SK-N-SH treated with all-trans-retinoic acid at 6 μM for 48 hours (cell line): Measurements from ENCODE around the gene PCNP.
"Not testable (repeated sequence)": the region's sequence is repeated elsewhere in the genome, so short reads cannot be mapped to it uniquely, and the experiment has no call there.

Experiments
- ATAC-seq: fragments of 200-7000 bp; cut with Tn5 transposase; 3 replicates; pipeline ENCODE4 v1.9.1; 2020; ENCODE audit warnings: mild to moderate bottlenecking, moderate library complexity
- ARNTL ChIP-seq: fragments of 450-650 bp; formaldehyde crosslinking; IDR thresholded peaks from 2 replicates; pipeline ENCODE4 v1.5.0; 2020; ENCODE audit warnings: low read depth, mild to moderate bottlenecking, moderate library complexity, borderline replicate concordance
- BACH2 ChIP-seq: fragments of 250-450 bp; sonication (Bioruptor Pico); IDR thresholded peaks from 2 replicates; pipeline ENCODE4 v1.9.0; 2021; ENCODE audit warnings: mild to moderate bottlenecking, borderline replicate concordance
- CSDC2 ChIP-seq: fragments of 250-450 bp; sonication (Bioruptor Pico); IDR thresholded peaks from 2 replicates; pipeline ENCODE4 v1.5.0; 2020; ENCODE audit warnings: mild to moderate bottlenecking, moderate library complexity
- GLIS3 ChIP-seq: fragments of 250-450 bp; sonication (Bioruptor Pico); IDR thresholded peaks from 2 replicates; pipeline ENCODE4 v1.5.0; 2020; ENCODE audit warnings: mild to moderate bottlenecking, moderate library complexity
- ISL1 ChIP-seq: fragments of 250-450 bp; sonication (Bioruptor Pico); IDR thresholded peaks from 2 replicates; pipeline ENCODE4 v2.1.2; 2022; ENCODE audit warnings: mild to moderate bottlenecking, moderate library complexity
- OSR1 ChIP-seq: fragments of 250-450 bp; sonication (Bioruptor Pico); IDR thresholded peaks from 2 replicates; pipeline ENCODE4 v1.8.0; 2022; ENCODE audit warnings: moderate library complexity, mild to moderate bottlenecking, inconsistent platforms
- PPARA ChIP-seq: fragments of 250-450 bp; sonication (Bioruptor Pico); IDR thresholded peaks from 2 replicates; pipeline ENCODE4 v1.5.0; 2020; ENCODE audit warnings: mild to moderate bottlenecking, borderline replicate concordance
- TCF4 ChIP-seq: fragments of 250-450 bp; sonication (Bioruptor Pico); IDR thresholded peaks from 2 replicates; pipeline ENCODE4 v1.8.0; 2021; ENCODE audit warnings: mild to moderate bottlenecking, moderate library complexity, borderline replicate concordance
- ZC3H10 ChIP-seq: fragments of 250-450 bp; sonication (Bioruptor Pico); IDR thresholded peaks from 2 replicates; pipeline ENCODE4 v1.5.1; 2021; ENCODE audit warnings: mild to moderate bottlenecking, moderate library complexity
- ZFP3 ChIP-seq: fragments of 250-450 bp; sonication (Bioruptor Pico); IDR thresholded peaks from 2 replicates; pipeline ENCODE4 v1.5.0; 2020; ENCODE audit warnings: mild to moderate bottlenecking, moderate library complexity
- ZFP30 ChIP-seq: fragments of 450-650 bp; formaldehyde crosslinking; IDR thresholded peaks from 2 replicates; pipeline ENCODE4 v1.5.0; 2022; ENCODE audit warnings: mild to moderate bottlenecking, moderate library complexity
- ZNF565 ChIP-seq: fragments of 450-650 bp; formaldehyde crosslinking; conservative IDR thresholded peaks from 2 replicates; pipeline ENCODE4 v1.5.0; 2020; ENCODE audit warnings: low read depth, mild to moderate bottlenecking, moderate library complexity
- ZNF8 ChIP-seq: fragments of 450-650 bp; formaldehyde crosslinking; IDR thresholded peaks from 2 replicates; pipeline ENCODE4 v1.5.0; 2020; ENCODE audit warnings: mild to moderate bottlenecking, moderate library complexity
- TF ChIP-seq, protein P1 (sequence below): fragments of 250-450 bp; sonication (Bioruptor Pico); IDR thresholded peaks from 2 replicates; pipeline ENCODE4 v1.5.0; 2020; ENCODE audit warnings: mild to moderate bottlenecking, moderate library complexity
- TF ChIP-seq, protein P2 (sequence below): fragments of 250-450 bp; sonication (Bioruptor Pico); IDR thresholded peaks from 2 replicates; pipeline ENCODE4 v1.5.1; 2021; ENCODE audit warnings: mild to moderate bottlenecking, moderate library complexity
- TF ChIP-seq, protein P3 (sequence below): fragments of 250-450 bp; sonication (Bioruptor Pico); IDR thresholded peaks from 2 replicates; pipeline ENCODE4 v1.5.1; 2020; ENCODE audit warnings: low read depth, mild to moderate bottlenecking, moderate library complexity
- TF ChIP-seq, protein P4 (sequence below): fragments of 250-450 bp; sonication (Bioruptor Pico); IDR thresholded peaks from 2 replicates; pipeline ENCODE4 v1.8.0; 2021; ENCODE audit warnings: low read depth, mild to moderate bottlenecking, moderate library complexity, borderline replicate concordance

Gene PCNP

DNA sequence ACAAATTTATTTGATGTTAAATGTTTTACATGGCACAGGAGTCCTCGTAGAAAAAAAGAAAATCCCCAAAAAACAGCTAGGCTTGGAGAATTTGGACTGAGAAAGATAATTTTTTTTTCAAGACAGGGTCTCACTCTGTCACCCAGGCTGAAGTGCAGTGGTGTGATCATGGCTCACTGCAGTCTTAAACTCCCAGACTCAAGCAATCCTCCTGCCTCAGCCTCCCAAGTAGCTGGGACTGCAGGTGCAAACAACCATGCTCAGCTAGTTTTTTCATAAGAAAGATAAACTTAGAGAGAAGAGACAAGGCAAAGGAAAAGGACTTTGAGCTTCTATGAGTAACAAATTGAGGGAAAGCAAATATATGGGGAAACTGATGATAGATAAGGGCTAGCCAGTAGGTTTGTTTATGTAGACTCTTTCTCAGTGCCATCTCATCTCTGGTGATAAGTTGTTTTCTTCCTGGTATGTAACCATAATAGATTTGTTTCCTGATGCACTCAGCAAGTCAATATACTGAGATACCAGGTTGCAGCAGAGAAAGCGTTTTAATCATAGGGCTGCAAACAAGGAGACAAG is 25.4 kb upstream of the PCNP start:
- no peak for ATAC-seq
- TF ChIP-seq ISL1: no peak

DNA sequence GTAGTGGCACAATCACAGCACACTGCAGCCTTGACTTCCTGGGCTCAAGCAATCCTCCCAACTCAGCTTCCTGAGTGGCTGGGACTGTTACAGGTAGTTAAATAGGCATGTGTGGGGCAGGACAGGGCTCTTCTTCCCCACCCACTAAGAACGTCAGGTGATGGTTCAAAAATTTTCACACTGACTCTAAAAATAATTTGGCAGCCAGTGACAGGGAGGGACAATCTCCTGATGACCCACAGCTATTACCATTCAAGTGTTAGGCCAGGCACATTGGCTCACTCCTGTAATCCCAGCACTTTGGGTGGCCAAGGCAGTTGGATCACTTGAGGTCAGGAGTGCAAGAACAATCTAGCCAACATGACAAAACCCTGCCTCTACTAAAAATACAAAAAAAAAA is 24.5 kb upstream of the PCNP start:
- ATAC-seq: no peak
- no peak for TF ChIP-seq ZNF8
- no peak for TF ChIP-seq ZNF565 (CRISPR knock-in tag)
- no peak for TF ChIP-seq GLIS3 (CRISPR knock-in tag)
- no peak for TF ChIP-seq TCF4 (CRISPR knock-in tag)
- no peak for TF ChIP-seq ZC3H10 (CRISPR knock-in tag)
- TF ChIP-seq, all 23 proteins: peak for 0

DNA sequence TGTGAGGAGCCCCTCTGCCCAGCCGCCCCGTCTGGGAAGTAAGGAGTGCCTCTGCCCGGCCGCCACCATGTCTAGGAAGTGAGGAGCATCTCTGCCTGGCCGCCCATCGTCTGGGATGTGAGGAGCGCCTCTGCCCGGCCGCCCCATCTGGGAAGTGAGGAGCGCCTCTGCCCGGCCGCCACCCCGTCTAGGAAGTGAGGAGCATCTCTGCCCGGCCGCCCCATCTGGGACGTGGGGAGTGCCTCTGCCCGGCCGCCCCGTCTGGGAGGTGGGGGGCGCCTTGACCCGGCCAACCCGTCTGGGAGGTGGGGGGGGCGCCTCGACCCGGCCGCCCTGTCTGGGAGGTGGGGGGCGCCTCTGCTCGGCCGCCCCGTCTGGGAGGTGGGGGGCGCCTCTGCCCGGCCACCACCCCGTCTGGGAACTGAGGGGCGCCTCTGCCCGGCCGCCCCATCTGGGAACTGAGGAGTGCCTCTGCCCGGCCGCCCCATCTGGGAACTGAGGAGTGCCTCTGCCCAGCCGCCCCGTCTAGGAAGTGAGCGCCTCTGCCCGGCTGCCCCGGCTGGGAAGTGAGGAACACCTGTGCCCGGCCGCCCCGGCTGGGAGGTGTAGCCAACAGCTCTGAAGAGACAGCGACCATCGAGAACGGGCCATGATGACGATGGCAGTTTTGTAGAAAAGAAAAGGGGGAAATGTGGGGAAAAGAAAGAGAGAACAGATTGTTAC is 22.5 kb upstream of the PCNP start:
- ATAC-seq: not testable (repeated sequence)

DNA sequence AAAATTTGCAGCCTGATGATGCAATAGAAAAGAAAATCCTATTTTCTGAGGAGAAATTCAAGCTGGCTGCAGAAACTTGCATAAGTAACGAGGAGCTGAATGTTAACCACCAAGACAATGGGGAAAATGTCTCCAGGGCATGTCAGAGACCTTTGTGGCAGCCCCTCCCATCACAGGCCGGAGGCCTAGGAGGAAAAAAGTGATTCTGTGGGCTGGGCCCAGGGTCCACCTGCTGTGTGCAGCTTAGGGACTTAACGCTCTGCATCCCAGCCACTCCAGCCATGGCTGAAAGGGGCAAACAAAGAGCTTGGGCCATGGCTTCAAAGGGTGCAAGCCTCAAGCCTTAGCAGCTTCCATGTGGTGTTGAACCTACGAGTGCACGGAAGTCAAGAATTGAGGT is 20.6 kb upstream of the PCNP start:
- ATAC-seq: not testable (repeated sequence)

DNA sequence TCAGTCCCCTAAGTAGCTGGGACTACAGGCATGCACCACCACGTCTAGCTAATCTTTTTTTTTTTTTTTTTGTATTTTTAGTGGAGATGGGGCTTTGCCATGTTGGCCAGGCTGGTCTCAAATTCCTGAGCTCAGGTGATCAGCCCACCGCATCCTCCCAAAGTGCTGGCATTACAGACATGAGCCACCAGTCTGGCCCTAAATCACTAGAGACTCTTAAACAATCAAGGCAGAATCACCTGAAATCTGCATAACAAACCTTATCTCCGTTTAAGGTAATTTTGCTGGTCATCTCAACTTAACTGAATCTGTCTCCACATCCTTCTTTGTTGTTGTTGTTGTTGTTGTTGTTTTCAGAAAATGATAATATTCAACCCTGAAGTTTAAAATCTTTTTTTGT is 17.9 kb upstream of the PCNP start:
- TF ChIP-seq, protein P1, sequence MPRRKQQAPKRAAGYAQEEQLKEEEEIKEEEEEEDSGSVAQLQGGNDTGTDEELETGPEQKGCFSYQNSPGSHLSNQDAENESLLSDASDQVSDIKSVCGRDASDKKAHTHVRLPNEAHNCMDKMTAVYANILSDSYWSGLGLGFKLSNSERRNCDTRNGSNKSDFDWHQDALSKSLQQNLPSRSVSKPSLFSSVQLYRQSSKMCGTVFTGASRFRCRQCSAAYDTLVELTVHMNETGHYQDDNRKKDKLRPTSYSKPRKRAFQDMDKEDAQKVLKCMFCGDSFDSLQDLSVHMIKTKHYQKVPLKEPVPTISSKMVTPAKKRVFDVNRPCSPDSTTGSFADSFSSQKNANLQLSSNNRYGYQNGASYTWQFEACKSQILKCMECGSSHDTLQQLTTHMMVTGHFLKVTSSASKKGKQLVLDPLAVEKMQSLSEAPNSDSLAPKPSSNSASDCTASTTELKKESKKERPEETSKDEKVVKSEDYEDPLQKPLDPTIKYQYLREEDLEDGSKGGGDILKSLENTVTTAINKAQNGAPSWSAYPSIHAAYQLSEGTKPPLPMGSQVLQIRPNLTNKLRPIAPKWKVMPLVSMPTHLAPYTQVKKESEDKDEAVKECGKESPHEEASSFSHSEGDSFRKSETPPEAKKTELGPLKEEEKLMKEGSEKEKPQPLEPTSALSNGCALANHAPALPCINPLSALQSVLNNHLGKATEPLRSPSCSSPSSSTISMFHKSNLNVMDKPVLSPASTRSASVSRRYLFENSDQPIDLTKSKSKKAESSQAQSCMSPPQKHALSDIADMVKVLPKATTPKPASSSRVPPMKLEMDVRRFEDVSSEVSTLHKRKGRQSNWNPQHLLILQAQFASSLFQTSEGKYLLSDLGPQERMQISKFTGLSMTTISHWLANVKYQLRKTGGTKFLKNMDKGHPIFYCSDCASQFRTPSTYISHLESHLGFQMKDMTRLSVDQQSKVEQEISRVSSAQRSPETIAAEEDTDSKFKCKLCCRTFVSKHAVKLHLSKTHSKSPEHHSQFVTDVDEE (CRISPR knock-in tag): no peak
- TF ChIP-seq, protein P2, sequence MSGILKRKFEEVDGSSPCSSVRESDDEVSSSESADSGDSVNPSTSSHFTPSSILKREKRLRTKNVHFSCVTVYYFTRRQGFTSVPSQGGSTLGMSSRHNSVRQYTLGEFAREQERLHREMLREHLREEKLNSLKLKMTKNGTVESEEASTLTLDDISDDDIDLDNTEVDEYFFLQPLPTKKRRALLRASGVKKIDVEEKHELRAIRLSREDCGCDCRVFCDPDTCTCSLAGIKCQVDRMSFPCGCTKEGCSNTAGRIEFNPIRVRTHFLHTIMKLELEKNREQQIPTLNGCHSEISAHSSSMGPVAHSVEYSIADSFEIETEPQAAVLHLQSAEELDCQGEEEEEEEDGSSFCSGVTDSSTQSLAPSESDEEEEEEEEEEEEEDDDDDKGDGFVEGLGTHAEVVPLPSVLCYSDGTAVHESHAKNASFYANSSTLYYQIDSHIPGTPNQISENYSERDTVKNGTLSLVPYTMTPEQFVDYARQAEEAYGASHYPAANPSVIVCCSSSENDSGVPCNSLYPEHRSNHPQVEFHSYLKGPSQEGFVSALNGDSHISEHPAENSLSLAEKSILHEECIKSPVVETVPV (CRISPR knock-in tag): no peak
- TF ChIP-seq PPARA (CRISPR knock-in tag): no peak
- TF ChIP-seq ZC3H10 (CRISPR knock-in tag): no peak
- TF ChIP-seq, protein P3, sequence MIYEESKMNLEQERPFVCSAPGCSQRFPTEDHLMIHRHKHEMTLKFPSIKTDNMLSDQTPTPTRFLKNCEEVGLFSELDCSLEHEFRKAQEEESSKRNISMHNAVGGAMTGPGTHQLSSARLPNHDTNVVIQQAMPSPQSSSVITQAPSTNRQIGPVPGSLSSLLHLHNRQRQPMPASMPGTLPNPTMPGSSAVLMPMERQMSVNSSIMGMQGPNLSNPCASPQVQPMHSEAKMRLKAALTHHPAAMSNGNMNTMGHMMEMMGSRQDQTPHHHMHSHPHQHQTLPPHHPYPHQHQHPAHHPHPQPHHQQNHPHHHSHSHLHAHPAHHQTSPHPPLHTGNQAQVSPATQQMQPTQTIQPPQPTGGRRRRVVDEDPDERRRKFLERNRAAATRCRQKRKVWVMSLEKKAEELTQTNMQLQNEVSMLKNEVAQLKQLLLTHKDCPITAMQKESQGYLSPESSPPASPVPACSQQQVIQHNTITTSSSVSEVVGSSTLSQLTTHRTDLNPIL (CRISPR knock-in tag): no peak
- no peak for TF ChIP-seq ZFP30 (CRISPR knock-in tag)
- TF ChIP-seq ZFP3 (CRISPR knock-in tag): no peak
- TF ChIP-seq BACH2 (CRISPR knock-in tag): no peak
- TF ChIP-seq TCF4 (CRISPR knock-in tag): no peak
- TF ChIP-seq ARNTL (CRISPR knock-in tag): no peak
- TF ChIP-seq OSR1 (CRISPR knock-in tag): no peak
- no peak for TF ChIP-seq CSDC2
- no peak for TF ChIP-seq ZNF8
- TF ChIP-seq, protein P4, sequence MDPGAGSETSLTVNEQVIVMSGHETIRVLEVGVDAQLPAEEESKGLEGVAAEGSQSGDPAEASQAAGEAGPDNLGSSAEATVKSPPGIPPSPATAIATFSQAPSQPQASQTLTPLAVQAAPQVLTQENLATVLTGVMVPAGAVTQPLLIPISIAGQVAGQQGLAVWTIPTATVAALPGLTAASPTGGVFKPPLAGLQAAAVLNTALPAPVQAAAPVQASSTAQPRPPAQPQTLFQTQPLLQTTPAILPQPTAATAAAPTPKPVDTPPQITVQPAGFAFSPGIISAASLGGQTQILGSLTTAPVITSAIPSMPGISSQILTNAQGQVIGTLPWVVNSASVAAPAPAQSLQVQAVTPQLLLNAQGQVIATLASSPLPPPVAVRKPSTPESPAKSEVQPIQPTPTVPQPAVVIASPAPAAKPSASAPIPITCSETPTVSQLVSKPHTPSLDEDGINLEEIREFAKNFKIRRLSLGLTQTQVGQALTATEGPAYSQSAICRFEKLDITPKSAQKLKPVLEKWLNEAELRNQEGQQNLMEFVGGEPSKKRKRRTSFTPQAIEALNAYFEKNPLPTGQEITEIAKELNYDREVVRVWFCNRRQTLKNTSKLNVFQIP: no peak
- TF ChIP-seq GLIS3 (CRISPR knock-in tag): no peak
- no peak for ATAC-seq
